DMS 273 treated with DMSO at 0.1 percent for 48 hours (cell line): Measurements from ENCODE around the gene GAREM1.

ENCODE experiments used
- DNase-seq: peaks from one replicate; lab custom pipeline; 2025; lab: John Stamatoyannopoulos, UW

GAREM1 gene

DNA sequence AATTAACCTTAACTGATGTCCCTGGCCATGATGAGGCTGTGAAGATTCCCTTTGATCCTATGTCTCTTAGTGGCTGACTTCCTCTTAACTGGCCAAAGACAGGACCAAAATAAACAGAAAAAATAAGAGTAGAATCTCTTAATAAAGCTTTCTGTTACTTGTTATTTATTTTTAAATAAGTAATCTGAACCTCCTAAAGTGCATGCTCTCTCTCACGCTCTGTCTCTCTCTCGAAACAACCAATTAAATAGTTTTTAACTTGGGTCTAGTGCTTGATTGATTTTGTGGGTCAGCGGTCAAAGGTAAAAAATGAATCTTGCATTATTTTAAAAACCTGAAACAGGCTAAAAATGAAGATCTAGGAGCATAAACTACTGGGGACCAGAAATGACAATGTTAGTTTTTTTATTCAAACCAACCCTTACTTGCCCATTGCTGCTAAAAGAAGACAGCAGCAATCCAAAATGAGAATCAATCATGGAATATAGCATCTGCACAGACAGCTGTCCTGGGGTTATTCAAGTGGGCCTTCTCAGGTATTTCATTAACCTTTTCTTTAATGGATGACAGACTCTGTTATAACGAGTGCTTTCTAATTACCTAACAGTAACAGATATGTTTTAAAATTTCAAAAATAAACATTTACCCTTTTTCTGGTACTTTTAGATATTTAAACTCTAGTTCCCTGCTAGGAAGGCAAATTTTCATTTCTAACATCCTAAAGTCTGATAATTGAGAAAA is 11.2 kb downstream of the GAREM1 start:
- no peak for DNase-seq

DNA sequence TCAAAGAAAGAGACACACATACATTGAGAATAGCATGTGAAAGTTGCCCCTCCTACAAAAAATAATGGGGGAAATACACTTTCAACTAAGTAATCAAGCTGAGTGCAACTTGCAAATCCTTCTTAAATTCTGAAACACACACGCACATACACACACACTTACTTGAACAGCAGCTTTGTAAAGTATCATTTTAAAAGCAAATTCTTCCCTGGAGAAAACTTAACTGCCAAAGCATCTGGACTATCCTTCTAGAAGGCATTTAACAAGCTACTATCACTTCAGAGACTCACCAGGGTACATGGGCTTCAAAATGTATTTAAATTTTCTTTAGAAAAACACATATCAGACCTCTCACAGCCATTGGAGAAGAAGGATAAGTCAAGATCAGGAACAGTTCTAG is 15.3 kb downstream of the GAREM1 start:
- peak; percentile 51 for DNase-seq

DNA sequence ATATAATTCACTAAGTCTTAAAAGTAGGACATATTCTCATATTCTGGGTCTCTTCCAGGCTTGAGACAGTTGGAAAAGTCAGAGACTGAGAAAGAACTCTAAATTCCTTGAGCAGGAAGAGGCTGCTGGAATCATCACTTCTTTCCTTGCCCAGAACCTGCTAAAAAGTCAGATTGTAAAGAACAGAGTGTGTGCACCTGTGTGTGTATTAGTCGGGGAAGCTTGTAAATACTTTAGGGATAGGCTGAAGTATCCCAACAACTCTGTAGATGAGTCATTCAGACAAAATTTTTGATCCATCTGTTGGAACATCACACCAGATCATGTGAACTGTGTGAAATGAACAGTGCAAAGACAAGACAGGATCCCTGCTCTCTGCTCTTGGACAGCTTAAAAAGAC is 16.1 kb downstream of the GAREM1 start:
- DNase-seq = no peak

DNA sequence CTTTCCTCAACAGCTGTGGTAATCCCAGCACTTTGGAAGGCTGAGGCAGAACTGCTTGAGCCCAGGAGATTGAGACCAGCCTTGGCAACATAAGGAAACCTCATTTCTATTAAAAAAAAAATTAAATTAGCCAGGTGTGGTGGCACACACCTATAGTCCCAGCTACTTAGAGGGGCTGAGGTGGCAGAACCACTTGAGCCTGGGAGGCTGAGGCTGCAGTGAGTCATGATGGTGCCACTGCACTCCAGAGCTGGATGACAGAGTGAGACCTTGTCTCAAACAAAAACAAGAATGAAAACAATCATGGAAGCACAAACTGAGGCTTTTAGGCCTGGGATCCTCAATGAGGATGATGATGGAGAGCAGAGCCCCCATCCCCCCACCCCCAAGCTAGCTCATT is 19.8 kb downstream of the GAREM1 start:
- no peak for DNase-seq

DNA sequence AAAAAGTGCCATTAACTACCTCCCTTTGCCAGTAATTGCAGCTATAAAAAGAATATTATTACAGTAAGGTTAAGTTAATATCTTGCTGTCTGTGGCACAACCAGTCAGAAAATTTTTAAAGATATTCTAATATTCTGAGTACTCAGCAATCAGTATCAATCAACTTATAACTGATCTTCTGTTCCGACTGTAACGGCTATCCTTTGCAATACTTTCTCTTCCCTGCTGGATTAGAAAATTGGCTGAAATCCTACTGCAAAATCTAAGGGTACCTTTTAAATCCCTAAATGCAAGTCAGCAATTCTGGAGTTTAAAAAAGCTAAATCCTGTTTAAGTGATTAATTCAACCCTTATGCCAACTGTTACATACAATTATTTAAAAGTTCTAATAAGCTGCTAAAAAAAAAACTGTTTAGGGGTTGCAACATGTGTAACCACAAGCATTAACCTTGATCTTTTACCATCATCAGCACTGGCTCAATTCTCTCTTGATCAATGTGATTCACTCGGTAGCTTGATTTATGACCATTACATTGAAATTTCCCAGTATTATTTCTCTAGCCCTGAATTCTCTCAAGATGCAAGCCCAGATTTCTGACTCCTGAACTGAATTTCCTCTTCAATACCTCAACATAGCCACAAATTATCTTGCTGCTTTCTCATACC is 20.5 kb downstream of the GAREM1 start:
- DNase-seq = no peak

DNA sequence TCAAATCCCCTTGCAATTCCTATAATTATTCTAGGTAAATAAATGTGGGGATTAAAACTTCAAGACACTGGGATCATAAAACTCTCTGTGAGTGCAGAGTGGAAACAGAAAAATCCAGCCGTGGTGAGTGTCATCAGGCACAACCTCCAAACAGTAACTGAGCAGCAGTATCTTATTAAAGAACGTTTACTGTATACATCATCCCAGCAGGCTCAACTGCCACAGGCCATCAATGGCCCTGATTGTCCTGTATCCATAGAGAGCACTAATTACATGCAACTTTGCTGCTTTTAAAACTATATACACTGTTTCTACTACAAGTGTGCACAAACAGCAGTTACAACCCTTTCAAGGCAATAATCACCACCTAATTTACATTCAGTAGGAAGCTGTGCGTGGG is 23.9 kb downstream of the GAREM1 start:
- DNase-seq = no peak

DNA sequence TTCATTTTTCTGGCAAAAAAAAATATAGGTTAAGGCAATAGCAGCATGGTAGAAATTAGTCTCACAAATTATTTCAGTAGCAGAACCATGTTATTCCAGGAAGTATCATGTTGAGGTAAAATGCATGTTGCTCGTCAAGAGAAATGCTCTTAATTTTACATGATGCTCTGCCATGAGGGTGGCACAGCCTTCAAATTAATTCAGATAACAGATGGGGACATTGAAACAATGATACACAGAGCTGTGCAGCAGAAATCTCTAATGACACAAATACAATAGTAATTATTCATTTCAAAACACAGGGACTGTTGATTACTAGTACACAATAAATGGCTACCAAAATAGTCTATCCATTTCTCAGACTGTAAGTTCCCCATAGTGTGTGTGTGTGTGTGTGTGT is 24.8 kb downstream of the GAREM1 start:
- no peak for DNase-seq

DNA sequence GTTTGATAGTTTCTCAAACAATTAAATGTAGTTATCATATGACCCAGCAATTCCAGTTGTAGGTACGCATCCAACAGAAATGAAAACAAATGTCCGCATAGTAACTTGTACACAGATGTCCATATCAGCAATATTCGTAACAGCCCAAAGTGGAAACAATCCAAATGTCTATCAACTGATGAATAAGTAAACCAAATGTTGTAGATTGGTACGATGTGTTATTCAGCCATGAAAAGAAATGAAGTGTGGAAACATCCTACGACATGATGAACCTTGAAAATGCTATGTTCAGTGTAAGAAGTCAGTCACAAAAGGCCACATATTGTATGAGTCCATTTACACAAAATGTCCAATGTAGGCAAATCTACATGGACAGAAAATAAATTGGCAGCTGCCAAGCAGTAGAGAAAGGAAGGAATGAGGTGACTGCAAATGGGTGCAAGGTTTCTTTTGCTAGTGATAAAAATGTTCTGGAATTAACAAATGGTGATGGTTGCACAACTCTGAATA is 26.9 kb downstream of the GAREM1 start:
- DNase-seq = no peak

DNA sequence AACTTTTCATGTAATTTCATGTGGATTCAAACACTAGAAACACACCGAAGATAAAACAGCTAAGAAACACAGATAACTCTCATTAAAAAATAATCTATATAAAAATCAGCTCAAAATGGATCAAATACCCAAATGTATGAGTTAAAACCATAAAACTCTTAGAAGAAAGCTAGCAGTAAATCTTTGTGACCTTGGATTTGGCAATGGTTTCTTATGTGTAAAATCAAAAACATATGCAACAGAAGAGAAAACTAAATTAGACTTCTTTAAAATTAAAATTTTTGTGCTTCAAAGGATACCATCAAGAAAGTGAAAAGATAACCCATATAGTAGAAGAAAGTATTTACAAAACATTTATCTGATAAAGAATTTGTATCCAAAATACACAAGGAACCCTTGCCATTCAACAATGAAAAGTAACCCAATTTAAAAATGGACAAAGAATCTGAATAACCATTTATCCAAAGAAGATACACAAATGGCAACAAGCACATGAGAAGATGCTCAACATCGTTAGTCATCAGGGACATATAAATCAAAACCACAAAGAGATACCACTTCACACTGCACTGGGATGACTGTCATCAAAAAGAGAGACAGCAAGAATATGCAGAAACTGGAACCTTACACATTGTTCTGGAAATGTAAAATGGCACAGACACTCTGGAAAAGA is 27.5 kb downstream of the GAREM1 start:
- no peak for DNase-seq

DNA sequence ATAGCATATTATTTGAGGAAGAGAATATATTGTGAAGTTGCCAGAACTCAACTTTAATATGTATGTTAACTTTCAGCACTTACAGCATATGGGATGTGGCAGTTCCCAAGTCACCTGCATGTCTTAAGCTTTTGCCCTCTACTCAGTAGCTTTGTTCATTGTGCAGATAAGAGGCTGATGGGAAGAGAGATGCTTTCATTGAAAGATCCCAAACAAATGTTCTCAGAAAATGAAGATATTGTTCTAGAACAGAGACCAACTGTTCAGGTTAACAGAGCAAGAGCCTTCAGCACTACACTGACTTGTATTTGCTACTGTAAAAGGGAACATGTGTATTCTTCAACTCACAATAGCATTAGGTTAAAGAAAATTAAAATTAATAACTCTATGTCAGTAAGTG is 28.1 kb downstream of the GAREM1 start:
- no peak for DNase-seq

DNA sequence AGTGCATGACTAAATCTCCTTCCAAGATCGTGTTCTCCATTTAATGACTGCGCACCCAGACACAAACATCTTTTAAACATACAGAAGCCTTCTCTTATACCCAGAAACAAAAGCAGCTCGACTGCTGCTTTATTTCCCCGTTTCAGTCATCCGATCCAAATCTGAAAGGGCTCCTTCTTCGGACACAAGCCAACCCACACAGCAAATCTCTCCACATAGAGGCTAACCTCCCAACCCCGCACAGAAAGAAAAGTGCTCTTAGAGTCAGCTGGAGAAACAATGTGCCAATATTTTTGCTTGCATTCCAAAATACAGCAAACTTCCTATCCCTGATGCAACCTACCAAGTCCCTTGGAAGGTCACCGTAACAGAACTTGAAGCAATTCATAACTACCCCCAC is 29.1 kb downstream of the GAREM1 start:
- no peak for DNase-seq

DNA sequence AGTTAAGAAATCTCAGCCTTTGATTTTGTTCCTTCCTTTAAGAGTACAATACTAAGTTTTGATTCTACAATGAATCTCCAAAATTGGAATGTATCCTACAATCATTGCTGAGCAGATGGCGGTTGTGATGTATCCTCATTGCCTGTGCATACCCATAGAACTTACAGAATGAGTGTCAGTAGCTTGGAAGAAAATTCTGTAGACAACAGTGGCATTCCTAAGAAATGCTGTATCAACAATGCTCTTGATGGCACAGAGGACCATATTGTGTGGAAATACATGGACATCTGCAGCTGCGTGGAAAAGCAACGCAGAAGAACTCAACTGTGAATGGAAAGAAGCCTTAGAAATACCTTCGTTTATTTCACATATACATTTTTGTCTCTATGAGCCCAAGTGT is 30.2 kb downstream of the GAREM1 start:
- DNase-seq = no peak

DNA sequence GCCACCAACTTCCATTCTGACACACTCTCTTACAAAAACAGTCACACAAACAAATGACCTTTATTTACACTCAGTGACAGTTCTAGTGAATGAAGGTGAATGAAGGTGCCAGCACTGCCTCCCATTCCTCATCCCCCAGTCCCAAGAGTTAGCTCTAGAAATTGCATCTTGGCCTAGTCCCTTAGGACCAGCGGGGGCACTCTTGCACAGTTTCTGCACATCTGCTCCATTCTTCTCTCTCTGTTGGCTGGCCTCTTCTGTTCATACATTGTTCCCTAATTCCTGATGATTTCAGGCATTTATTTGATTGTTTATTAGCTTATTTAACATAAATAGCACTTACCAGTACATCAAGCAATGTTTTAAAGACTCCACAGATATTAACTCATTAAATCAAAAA is 30.9 kb downstream of the GAREM1 start:
- no peak for DNase-seq

DNA sequence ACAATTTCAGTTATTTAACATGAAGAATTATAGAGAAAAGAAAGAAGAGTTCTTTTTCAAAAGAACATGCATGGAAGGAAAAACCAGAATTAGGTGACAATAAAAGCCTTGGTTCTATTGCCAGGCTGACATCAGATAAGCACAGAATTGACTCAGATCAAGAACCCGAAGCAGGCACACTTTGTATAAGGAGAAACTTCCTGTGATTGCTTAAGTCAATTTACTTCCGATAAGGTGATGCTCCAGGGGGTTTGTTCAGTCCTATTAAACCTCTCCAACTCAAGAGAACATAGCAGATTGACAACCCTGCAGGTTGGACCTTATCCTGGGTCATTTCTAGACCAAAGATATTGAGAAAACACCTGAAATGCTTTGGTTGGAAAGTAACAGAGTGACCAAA is 31.4 kb downstream of the GAREM1 start:
- DNase-seq = no peak

DNA sequence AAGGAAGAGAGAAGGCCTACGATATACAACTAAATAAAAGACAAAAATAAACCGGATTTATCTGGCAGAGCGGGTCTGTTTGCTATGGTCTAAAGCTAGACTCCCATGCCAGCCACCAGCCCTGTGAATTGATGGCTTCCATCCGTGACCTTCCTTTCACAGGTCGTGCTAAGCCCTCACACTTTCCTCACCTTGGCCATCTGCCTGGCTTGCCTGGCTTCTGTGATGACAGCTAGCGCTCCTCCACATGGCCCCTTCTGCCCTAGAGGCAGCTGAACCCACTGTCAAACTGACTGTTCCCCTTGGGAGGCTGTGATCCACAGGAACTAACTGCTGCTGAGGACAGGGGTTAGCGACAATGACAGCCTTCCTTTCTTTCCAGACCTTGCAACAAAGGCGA is 32.5 kb downstream of the GAREM1 start:
- DNase-seq = no peak

DNA sequence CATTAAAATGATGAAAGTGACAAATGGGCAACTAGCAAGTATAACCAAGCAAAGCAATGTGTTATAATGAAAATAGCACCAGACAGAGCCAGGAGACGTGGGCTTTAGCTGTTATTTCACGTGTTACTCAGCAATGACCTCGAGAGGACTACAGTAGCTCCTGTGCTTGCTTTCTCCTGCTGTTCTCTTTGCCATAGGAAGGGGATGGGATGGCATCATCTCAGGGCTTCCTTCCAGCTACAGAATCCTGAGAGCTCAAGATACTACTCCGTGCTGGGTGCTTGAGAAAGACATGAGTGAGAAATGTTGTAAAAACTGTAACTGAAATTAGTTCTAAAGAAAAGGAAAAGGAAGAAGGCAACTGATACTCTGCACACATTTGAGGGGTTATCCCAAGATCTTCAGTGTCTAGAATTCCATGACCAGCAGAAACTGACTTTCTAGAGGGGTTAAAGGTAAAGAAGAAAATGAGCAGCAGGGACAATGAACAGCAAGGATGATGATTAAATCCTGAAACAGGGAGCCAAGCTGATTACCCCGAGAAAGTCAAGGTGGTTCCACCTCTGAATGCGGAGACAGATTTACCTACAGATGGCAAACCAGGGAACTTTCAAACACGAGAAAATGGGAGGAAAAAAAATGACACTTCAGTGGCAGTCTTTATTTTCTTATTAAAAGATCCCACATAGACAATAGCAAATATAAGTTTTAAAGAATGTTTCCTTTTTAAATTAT is 33.4 kb downstream of the GAREM1 start:
- no peak for DNase-seq

DNA sequence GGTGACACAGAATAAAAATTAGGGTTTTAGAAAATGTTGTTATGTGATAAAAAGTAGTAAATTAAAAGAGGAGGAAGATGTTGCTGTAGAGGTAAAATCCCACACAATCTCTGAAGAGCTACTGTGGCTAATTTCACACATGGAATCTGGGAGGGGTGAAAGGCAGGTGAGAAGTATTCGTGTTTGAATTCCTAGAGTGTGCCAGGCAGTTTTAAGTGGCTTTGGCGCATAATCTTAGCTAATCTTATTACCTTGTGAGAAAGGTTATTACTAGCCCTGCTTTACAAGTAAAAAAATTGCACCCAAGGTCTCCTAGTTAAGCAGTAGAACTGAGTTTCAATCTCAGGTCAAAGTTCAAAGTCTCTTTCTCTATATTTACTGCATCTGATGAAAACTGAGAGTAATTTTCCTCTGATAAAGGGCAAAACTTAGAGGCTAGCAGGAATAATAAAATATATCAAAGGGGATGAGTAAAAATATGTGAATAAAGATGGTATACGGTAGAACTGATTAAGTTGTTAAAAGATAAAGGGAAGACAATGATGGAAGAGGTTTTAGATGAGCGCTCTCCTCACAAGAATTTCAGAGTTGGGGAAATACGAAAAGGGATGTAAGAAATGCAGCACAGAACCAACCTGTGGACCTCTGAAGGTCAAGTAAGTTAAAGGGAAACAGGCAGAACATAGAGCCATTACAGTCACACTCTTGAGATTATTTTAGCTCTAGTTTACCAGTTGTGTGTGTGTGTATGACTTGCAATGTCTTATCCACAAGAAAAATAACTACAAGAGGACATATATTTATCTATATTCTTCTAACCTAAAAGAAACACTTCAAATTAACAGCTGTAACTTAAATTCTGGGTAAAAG is 34.8 kb downstream of the GAREM1 start:
- DNase-seq = no peak

DNA sequence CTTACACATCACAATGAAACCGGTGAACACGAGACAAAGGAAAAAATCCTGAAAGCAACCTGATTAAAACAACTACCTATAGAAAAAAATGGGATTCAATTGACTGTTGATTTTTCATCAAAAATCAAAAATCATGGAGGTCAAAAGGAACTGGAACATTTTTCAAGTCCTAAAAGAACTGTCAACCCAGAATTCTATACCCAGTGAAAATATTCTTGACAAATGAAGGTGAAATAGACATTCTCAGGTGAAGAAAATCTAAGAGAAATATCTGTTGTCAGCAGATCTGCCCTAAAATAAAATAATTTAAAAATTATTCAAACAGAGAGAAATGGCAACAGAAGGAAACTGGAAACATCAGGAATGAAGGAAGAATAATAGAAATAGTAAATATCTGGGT is 38.9 kb downstream of the GAREM1 start:
- no peak for DNase-seq

DNA sequence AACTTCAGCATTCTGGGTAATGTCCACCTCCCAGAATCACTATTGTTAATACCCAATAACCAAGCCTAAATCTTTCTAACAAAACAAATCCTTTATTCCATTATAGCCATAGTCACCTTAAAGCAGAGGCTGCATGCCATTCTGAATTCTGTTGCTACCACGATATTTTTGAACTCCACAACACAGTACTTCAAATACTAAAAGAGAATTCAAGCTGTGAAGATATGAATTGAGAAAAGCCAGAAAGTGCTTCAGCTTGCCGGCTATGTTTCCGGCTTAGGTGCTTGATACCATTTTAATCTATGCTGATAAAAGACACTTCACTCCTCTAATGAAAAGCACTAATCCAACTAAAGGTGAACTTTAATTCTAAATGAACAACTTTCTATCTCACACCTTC is 41.3 kb downstream of the GAREM1 start:
- DNase-seq = no peak

DNA sequence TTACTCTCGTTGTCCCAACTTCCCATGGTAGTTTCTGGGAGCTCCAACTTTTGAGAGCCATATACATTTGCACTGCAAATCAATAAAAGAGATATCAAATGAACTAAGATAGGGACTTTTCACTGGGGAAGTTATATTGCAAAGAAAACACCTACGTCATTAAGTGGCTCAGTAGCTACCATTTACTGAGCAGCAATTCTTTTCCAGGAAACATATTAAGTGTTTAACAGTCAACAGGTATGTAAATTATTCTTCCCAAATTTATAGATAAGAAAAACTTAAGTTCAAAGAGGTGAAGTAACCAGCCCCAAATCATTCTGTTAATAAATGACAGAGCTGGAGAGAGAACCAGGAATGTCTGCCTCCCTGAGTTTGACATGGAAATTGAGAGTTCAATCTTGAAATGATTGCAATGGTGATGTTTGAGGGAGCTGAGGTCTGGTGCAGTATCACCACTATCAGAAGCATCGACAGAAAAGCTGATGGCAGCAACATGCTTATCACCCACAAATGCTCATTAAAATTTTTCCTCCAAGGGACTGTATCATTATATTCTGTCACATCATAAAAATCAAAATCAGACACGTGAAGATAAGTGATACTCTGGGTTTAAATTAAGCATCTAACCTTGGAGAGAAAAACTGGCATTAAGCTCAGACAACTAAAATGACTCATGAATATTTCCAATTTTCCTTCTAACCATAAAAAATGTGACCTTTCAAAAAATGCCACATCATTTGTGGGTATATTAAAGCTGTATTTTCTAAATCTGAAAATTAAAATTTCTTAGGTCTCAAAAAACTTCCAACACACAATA is 43.4 kb downstream of the GAREM1 start:
- DNase-seq = no peak

DNA sequence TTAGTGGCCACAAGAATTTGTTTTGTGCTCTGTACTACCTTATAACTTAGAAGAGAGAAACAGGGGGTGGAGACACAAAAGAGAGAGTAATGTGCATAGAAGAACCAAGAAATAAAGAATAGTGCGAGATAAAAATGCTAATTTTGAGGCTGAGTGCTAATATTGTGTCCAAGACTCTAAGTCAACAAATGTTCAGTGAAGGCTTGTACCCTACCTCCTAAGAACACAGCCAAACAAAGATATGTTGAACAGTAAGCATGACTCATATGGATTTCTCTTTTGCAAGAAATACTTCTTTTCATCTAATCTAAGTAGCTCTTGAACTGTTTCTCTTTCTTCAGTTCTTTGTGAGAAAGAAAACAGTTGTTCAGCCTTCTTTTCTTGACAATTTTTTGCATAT is 45.2 kb downstream of the GAREM1 start:
- no peak for DNase-seq
